ENCODE data around the gene PACSIN1. TPM values are rescaled to one million over a fixed set of nuclear protein-coding genes. Genes with fewer than 3 reads are reported as not detected.
A peak's percentile ranks its signal among the peaks of the same experiment; 100 is the strongest.

PACSIN1 gene
- total RNA-seq, 2 donors from 2014 or later = 0.97 TPM; not detected in 1

- ATAC-seq = no peak
- no peaks in the 10 kb centered on the region for H3K9me3 Mint-ChIP-seq
- DNase-seq (ENCODE audit: low spot score in 2 of 2) = no peak
- H3K27ac Mint-ChIP-seq = peak overlapping the region in 1 of 2 donors; percentile 2
- H3K36me3 Mint-ChIP-seq = no peaks in the 10 kb centered on the region
Measured at GRCh38 chr6:34568341-34569201, 102.7 kb downstream of the PACSIN1 start.

GRCh38 chr6:34569361-34569973 lies 103.6 kb downstream of the PACSIN1 start:
- Mint-ChIP-seq H3K27ac (no peak overlapping the region), H3K9me3 (no peaks in the 10 kb centered on the region), H3K36me3 (no peaks in the 10 kb centered on the region)
- ATAC-seq = no peak
- no peak for DNase-seq (ENCODE audit: low spot score in 2 of 2)

GRCh38 chr6:34570066-34570833 lies 104.4 kb downstream of the PACSIN1 start:
- ATAC-seq = no peak
- Mint-ChIP-seq H3K27ac (peak overlapping the region in 1 of 2 donors; percentile 65), H3K36me3 (no peaks in the 10 kb centered on the region), H3K9me3 (no peaks in the 10 kb centered on the region)
- no peak for DNase-seq (ENCODE audit: low spot score in 2 of 2)

- H3K36me3 Mint-ChIP-seq = no peaks in the 10 kb centered on the region
- no peak for ATAC-seq
- H3K9me3 Mint-ChIP-seq = no peaks in the 10 kb centered on the region
- no peak overlapping the region for H3K27ac Mint-ChIP-seq
- DNase-seq (ENCODE audit: low spot score in 2 of 2) = no peak
Measured at GRCh38 chr6:34571388-34571787, 105.5 kb downstream of the PACSIN1 start.

GRCh38 chr6:34572021-34572420 lies 106.1 kb downstream of the PACSIN1 start:
- no peaks in the 10 kb centered on the region for H3K9me3 Mint-ChIP-seq
- ATAC-seq (no peak), DNase-seq (ENCODE audit: low spot score in 2 of 2) (no peak)
- no peaks in the 10 kb centered on the region for H3K36me3 Mint-ChIP-seq
- H3K27ac Mint-ChIP-seq = peak overlapping the region in 1 of 2 donors; percentile 18

- Mint-ChIP-seq H3K27ac (peak overlapping the region; percentile 41 to 77), H3K36me3 (no peaks in the 10 kb centered on the region), H3K9me3 (no peaks in the 10 kb centered on the region)
- ATAC-seq (no peak), DNase-seq (ENCODE audit: low spot score in 2 of 2) (no peak)
Measured at GRCh38 chr6:34572585-34572984, 106.7 kb downstream of the PACSIN1 start.

- Mint-ChIP-seq H3K36me3 (no peaks in the 10 kb centered on the region), H3K9me3 (no peaks in the 10 kb centered on the region), H3K27ac (peak overlapping the region in 1 of 2 donors; percentile 41)
- ATAC-seq (no peak), DNase-seq (ENCODE audit: low spot score in 2 of 2) (no peak)
Measured at GRCh38 chr6:34573567-34574183, 107.8 kb downstream of the PACSIN1 start.

GRCh38 chr6:34574647-34575293 lies 108.9 kb downstream of the PACSIN1 start:
- Mint-ChIP-seq H3K36me3 (no peaks in the 10 kb centered on the region), H3K9me3 (no peaks in the 10 kb centered on the region), H3K27ac (no peak overlapping the region)
- ATAC-seq (no peak), DNase-seq (ENCODE audit: low spot score in 2 of 2) (no peak)

GRCh38 chr6:34575326-34575725 lies 109.5 kb downstream of the PACSIN1 start:
- Mint-ChIP-seq H3K36me3 (no peaks in the 10 kb centered on the region), H3K27ac (no peak overlapping the region), H3K9me3 (no peaks in the 10 kb centered on the region)
- ATAC-seq = no peak
- DNase-seq (ENCODE audit: low spot score in 2 of 2) = no peak

- Mint-ChIP-seq H3K9me3 (no peaks in the 10 kb centered on the region), H3K36me3 (no peaks in the 10 kb centered on the region), H3K27ac (peak overlapping the region in 1 of 2 donors; percentile 66)
- DNase-seq (ENCODE audit: low spot score in 2 of 2) = no peak
- ATAC-seq = no peak
Measured at GRCh38 chr6:34576286-34576955, 110.5 kb downstream of the PACSIN1 start.

GRCh38 chr6:34578445-34579262 lies 112.8 kb downstream of the PACSIN1 start:
- Mint-ChIP-seq H3K36me3 (no peaks in the 10 kb centered on the region), H3K9me3 (no peaks in the 10 kb centered on the region), H3K27ac (peak overlapping the region in 1 of 2 donors; percentile 88)
- no peak for ATAC-seq
- DNase-seq (ENCODE audit: low spot score in 2 of 2) = no peak

GRCh38 chr6:34580707-34581560 lies 115.1 kb downstream of the PACSIN1 start:
- H3K9me3 Mint-ChIP-seq = no peaks in the 10 kb centered on the region
- peak overlapping the region in 1 of 2 donors; percentile 6 for H3K27ac Mint-ChIP-seq
- no peaks in the 10 kb centered on the region for H3K36me3 Mint-ChIP-seq
- ATAC-seq = peak in 1 of 2 donors; percentile 10
- DNase-seq (ENCODE audit: low spot score in 2 of 2) = no peak

- no peak for ATAC-seq
- no peak overlapping the region for H3K27ac Mint-ChIP-seq
- no peaks in the 10 kb centered on the region for H3K9me3 Mint-ChIP-seq
- no peak for DNase-seq (ENCODE audit: low spot score in 2 of 2)
- H3K36me3 Mint-ChIP-seq = no peaks in the 10 kb centered on the region
Measured at GRCh38 chr6:34581561-34581920, 115.7 kb downstream of the PACSIN1 start.

- H3K27ac Mint-ChIP-seq = no peak overlapping the region
- peak; percentile 55 to 62 for ATAC-seq
Measured at GRCh38 chr6:34583461-34583860, 117.6 kb downstream of the PACSIN1 start.

More at GRCh38 chr6:34583461-34583860, 117.6 kb downstream of the PACSIN1 start:
- Mint-ChIP-seq H3K9me3 (no peaks in the 10 kb centered on the region), H3K36me3 (no peaks in the 10 kb centered on the region)
- DNase-seq (ENCODE audit: low spot score in 2 of 2) = peak; percentile 23 to 41

Measured in activated naive CD4-positive, alpha-beta T cell treated with anti-CD3 and anti-CD28 coated beads, Interleukin-2, amount 50 U/mL, for 72 hours (primary cell).